IMR-90 (cell line): Measurements from ENCODE around the gene SH3RF2.

ENCODE experiments used
- BHLHE40 ChIP-seq: fragments of 150-350 bp; IDR thresholded peaks from 2 replicates; pipeline ENCODE4 v1.6.1; 2016; ENCODE audit warnings: mild to moderate bottlenecking, low read depth, low read length
- CTCF ChIP-seq: conservative IDR thresholded peaks from 2 replicates; pipeline ENCODE4 v1.5.1; 2012; ENCODE audit warnings: mild to moderate bottlenecking, low read depth, low read length, improper control_type of control experiment
- FOS ChIP-seq: fragments of 150-350 bp; IDR thresholded peaks from 2 replicates; pipeline ENCODE4 v1.6.1; 2016; ENCODE audit warnings: low read depth, low read length
- MAFK ChIP-seq: IDR thresholded peaks from 2 replicates; pipeline ENCODE4 v1.6.1; 2012; ENCODE audit warnings: low read depth, low read length, improper control_type of control experiment
- POLR2A ChIP-seq: IDR thresholded peaks from 2 replicates; pipeline ENCODE4 v1.6.1; 2012; ENCODE audit warnings: mild to moderate bottlenecking, low read depth, low read length
- RCOR1 ChIP-seq: IDR thresholded peaks from 2 replicates; pipeline ENCODE4 v1.6.1; 2012; ENCODE audit warnings: mild to moderate bottlenecking, low read length, improper control_type of control experiment; ENCODE audit not compliant: insufficient replicate concordance
- SMC3 ChIP-seq: fragments of 150-350 bp; IDR thresholded peaks from 2 replicates; pipeline ENCODE4 v1.6.1; 2016; ENCODE audit warnings: low read depth, mild to moderate bottlenecking, antibody characterized with exemption, low read length, moderate library complexity
- TF ChIP-seq, protein P1 (sequence below): fragments of 150-350 bp; IDR thresholded peaks from 2 replicates; pipeline ENCODE4 v1.6.1; 2016; ENCODE audit warnings: low read depth, mild to moderate bottlenecking, low read length, moderate library complexity, borderline replicate concordance

DNA sequence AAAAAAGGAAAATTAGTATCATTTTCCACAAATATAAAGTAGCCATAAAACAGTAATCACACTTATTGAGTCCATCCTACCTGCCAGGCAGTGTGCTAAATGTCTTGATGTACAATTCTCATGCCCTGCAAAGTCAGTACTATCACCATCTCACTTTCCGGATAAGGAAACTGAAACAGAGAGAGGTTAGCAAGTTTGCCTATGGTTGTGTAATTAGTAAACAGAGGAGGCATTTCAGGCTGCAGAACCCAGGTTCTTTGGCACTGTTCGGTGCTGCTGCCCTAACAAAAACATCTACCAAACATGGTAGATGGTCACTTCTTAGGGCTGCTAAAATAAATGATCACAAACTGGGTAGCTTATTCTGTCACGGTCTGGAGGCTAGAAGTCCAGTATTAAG is 146.4 kb downstream of the SH3RF2 start:
- TF ChIP-seq CTCF (no peak), FOS (no peak), MAFK (no peak), POLR2A (no peak), SMC3 (no peak), RCOR1 (no peak), BHLHE40 (no peak)
- TF ChIP-seq, protein P1, sequence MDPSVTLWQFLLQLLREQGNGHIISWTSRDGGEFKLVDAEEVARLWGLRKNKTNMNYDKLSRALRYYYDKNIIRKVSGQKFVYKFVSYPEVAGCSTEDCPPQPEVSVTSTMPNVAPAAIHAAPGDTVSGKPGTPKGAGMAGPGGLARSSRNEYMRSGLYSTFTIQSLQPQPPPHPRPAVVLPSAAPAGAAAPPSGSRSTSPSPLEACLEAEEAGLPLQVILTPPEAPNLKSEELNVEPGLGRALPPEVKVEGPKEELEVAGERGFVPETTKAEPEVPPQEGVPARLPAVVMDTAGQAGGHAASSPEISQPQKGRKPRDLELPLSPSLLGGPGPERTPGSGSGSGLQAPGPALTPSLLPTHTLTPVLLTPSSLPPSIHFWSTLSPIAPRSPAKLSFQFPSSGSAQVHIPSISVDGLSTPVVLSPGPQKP, result no peak
